Mammary epithelial cell (primary cell): ENCODE data around the gene TLDC2.

Source experiments
- CTCF ChIP-seq, 2 donors: IDR thresholded peaks in 1 of 2; conservative IDR thresholded peaks in 1 of 2; 2 replicates each; pipeline ENCODE4 v1.5.1; 2011 to 2012; ENCODE audit warnings: inconsistent platforms in 2 of 2, low read length in 2 of 2, mild to moderate bottlenecking in 2 of 2, control low read depth in 1 of 2, low read depth in 1 of 2; ENCODE audit not compliant: insufficient read depth in 1 of 2; ENCODE audit errors: extremely low read depth in 1 of 2
- EZH2 ChIP-seq: IDR thresholded peaks from 2 replicates; pipeline ENCODE4 v1.6.1; 2012; ENCODE audit warnings: low read length, inconsistent platforms, borderline replicate concordance

- TF ChIP-seq CTCF (conservative IDR thresholded peaks at IDR 0.05 in 1 of 2, IDR thresholded peaks at IDR 0.05 in 1 of 2; ENCODE audit: extremely low read depth in 1 of 2, insufficient read depth in 1 of 2, low read depth in 1 of 2, low read length in 2 of 2) (no peak), EZH2 (no peak)
Measured at GRCh38 chr20:36839150-36839549, 36.8 kb upstream of the TLDC2 start.
